ENCODE results near the gene PLCD1. TPM values are rescaled to one million over a fixed set of nuclear protein-coding genes. Genes with fewer than 3 reads are reported as not detected.

Gene PLCD1
- total and polyA plus RNA-seq, 2 of the 8 experiments (the other 6 are each of a cell fraction or from before 2014, with no cell fraction given): 15.3 to 19.2 TPM

DNA sequence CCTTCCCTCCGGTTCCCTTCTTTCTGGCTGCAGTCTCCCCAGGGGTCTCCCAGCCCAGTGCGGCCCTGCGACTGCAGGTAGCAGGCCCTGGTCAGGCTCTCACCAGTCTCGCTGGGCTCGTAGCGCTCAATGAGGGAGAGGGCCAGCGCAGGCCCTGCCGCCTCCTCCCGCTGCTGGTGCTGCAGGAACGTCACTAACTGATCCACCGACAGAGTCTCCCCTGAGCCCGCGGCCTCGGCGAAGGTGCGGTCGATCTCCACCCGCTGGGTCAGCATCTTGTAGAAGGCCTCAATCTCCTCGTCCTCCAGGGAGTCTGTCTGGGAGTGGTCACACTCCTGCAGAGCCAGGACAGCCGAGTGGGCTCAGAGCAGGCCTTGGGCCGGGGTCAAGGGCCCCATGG, 18.3 kb downstream of the PLCD1 start:
- Histone ChIP-seq H3K27me3 (replicated peaks in 1 of 4; ENCODE audit: control insufficient read depth in 3 of 4, extremely low read depth in 1 of 4, insufficient read depth in 3 of 4, low read length in 3 of 4) (no peaks in the 10 kb centered on the region), H3K4me2 (ENCODE audit: insufficient read depth in 1 of 2, low read depth in 2 of 2, low read length in 2 of 2) (no peak overlapping the region), H2AFZ (ENCODE audit: low read length) (no peak overlapping the region), H3K4me3 (ENCODE audit: extremely low read depth in 1 of 4, insufficient read depth in 2 of 4, low read depth in 3 of 4, low read length in 4 of 4) (no peak overlapping the region), H2BK15ac (ENCODE audit: low read length) (no peak overlapping the region), H3K79me1 (ENCODE audit: low read depth, low read length) (no peaks in the 10 kb centered on the region), H3K9me3 (ENCODE audit: insufficient read depth in 2 of 2, low read depth in 1 of 2, low read length in 1 of 2) (no peaks in the 10 kb centered on the region), H3K23me2 (ENCODE audit: low read depth, low read length) (no peaks in the 10 kb centered on the region), H2BK5ac (ENCODE audit: low read depth, low read length) (no peak overlapping the region), H4K5ac (ENCODE audit: insufficient read length, low read depth, low read length) (no peak overlapping the region), H3K4ac (replicated peaks; ENCODE audit: insufficient read length, low read depth, low read length) (no peak overlapping the region), H3K23ac (ENCODE audit: insufficient read length) (no peak overlapping the region), H3K36me3 (ENCODE audit: control insufficient read depth in 2 of 4, insufficient read depth in 4 of 4, low read length in 3 of 4) (peaks cover 0 to 5% (median 2%) of the 10 kb centered on the region in 4 experiments; a peak in 2 of 8 replicates), H3K18ac (ENCODE audit: extremely low read depth, low read length) (no peak overlapping the region), H4K8ac (ENCODE audit: extremely low read depth, insufficient read depth, low read length) (no peak overlapping the region), H2AK5ac (ENCODE audit: low read depth, low read length) (no peak overlapping the region), H3K27ac (ENCODE audit: low read depth, low read length) (no peak overlapping the region), H3K14ac (ENCODE audit: insufficient read length) (no peak overlapping the region), H3K4me1 (replicated peaks in 1 of 4; ENCODE audit: control insufficient read depth in 3 of 4, insufficient read depth in 4 of 4, low read length in 3 of 4) (no peaks in the 10 kb centered on the region), H3K9ac (replicated peaks in 1 of 4; ENCODE audit: extremely low read depth in 1 of 4, low read depth in 3 of 4, low read length in 3 of 4) (no peak overlapping the region), H3K56ac (replicated peaks; ENCODE audit: insufficient read length, low read depth, low read length) (no peak overlapping the region), H2BK120ac (replicated peaks; ENCODE audit: low read depth, low read length) (no peak overlapping the region), H2BK20ac (ENCODE audit: low read length) (no peak overlapping the region), H3K79me2 (ENCODE audit: control insufficient read depth in 1 of 2, insufficient read depth in 2 of 2, low read length in 2 of 2) (no peaks in the 10 kb centered on the region), H2BK12ac (ENCODE audit: low read depth, low read length) (no peak overlapping the region), H4K91ac (replicated peaks; ENCODE audit: insufficient read length, low read length) (no peak overlapping the region), H4K20me1 (replicated peaks in 1 of 2; ENCODE audit: control insufficient read depth in 1 of 2, insufficient read depth in 2 of 2, low read length in 2 of 2) (no peaks in the 10 kb centered on the region)
- WGBS, 2 experiments (ENCODE audit: extremely low coverage in 1 of 2, insufficient coverage in 1 of 2, insufficient read length in 1 of 2, insufficient replicate concordance in 2 of 2, low coverage in 1 of 2, low lambda C conversion rate in 2 of 2, missing lambda C conversion rate in 1 of 2): 96% methylated on average over 18 of the region's 21 CpGs; no CpG with 5 or more reads in 1 of the 2 experiments
- FAIRE-seq (no peak), DNase-seq (ENCODE audit: low read depth in 1 of 2, low spot score in 2 of 2) (no peak)
- no peak for TF ChIP-seq ASH2L (IDR thresholded peaks at IDR 0.05; ENCODE audit: low read length)
- no peak for TF ChIP-seq HDAC2 (IDR thresholded peaks at IDR 0.05; ENCODE audit: borderline replicate concordance in 1 of 2, low read depth in 2 of 2, low read length in 2 of 2)
- TF ChIP-seq NRF1 (IDR thresholded peaks at IDR 0.05; ENCODE audit: low read depth, low read length): no peak
- no peak for TF ChIP-seq SIN3A (conservative IDR thresholded peaks at IDR 0.05 in 1 of 2, IDR thresholded peaks at IDR 0.05 in 1 of 2; ENCODE audit: low read depth in 1 of 2, low read length in 2 of 2)
- TF ChIP-seq RFX5 (IDR thresholded peaks at IDR 0.05; ENCODE audit: borderline replicate concordance, low read depth, low read length): no peak
- no peak for TF ChIP-seq EGR1 (IDR thresholded peaks at IDR 0.05; ENCODE audit: borderline replicate concordance, low read depth, low read length)
- POLR2A ChIA-PET (ENCODE audit: partially characterized antibody): no interaction called here
- CTCF ChIA-PET (ENCODE audit: partially characterized antibody): interaction anchor here (0.7 to 9.6 kb wide), 4 partner anchors 8 to 45 kb away, joined by 3 to 74 read pairs (median 4); no protein-coding TSS in a partner anchor
